ENCODE data around the gene PHACTR1. TPM values are rescaled to one million over a fixed set of nuclear protein-coding genes. Genes with fewer than 3 reads are reported as not detected.

PHACTR1 gene
- total and polyA plus RNA-seq, 2 of the 4 experiments (the other 2 are of a cell fraction), result not detected

DNA sequence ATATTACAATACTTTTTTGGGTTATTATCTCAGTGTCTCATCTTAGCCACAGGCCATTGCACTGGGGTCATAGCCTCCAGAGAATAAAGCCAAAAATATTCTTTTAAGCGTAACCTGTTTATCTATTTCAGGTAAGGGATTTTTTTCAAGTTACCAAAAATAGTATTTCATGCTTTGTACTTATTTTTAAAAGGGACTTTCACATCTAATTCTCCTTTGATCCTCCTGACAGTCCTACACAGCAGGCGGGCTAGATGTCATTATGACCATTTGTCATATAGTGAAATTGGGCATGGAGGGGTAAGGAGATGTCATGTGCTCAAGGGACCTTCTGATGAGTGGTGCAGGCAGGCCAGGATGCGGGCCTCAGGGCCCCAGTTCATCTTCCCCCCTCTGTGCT lies 542.8 kb downstream of the PHACTR1 start:
- Histone ChIP-seq H2BK5ac (ENCODE audit: low read depth, low read length, poor library complexity, severe bottlenecking) (no peak overlapping the region), H3K4me1 (ENCODE audit: control insufficient read depth, insufficient read depth, low read length) (no peaks in the 10 kb centered on the region), H3K36me3 (ENCODE audit: control insufficient read depth, insufficient read depth, low read length) (no peaks in the 10 kb centered on the region), H2AFZ (replicated peaks; ENCODE audit: low read length, poor library complexity) (no peak overlapping the region), H4K8ac (ENCODE audit: low read depth in 2 of 2, low read length in 2 of 2) (no peak overlapping the region), H3K79me1 (ENCODE audit: low read depth in 1 of 2, low read length in 2 of 2) (no peaks in the 10 kb centered on the region), H3K14ac (replicated peaks; ENCODE audit: low read depth, low read length) (no peak overlapping the region), H3K4me3 (ENCODE audit: insufficient read depth, low read depth, low read length) (no peak overlapping the region), H2BK120ac (ENCODE audit: low read depth, low read length) (no peak overlapping the region), H3K9me1 (ENCODE audit: insufficient read depth, low read length) (no peaks in the 10 kb centered on the region; the same call in 1 of the 2 replicates), H3K18ac (ENCODE audit: low read depth, low read length) (no peak overlapping the region), H4K91ac (ENCODE audit: insufficient read depth, low read depth, low read length) (no peak overlapping the region), H3K4ac (ENCODE audit: low read depth, low read length) (no peak overlapping the region), H3K9me3 (ENCODE audit: control insufficient read depth, insufficient read depth, low read length) (no peaks in the 10 kb centered on the region), H3K4me2 (ENCODE audit: low read depth, low read length) (no peak overlapping the region), H4K5ac (ENCODE audit: low read depth, low read length) (no peak overlapping the region), H3K27me3 (ENCODE audit: control insufficient read depth, insufficient read depth, low read length) (peaks cover 9% of the 10 kb centered on the region), H3K23ac (ENCODE audit: low read depth, low read length) (no peak overlapping the region), H3K56ac (ENCODE audit: extremely low read depth, insufficient read depth, low read length) (no peak overlapping the region), H3K27ac (ENCODE audit: insufficient read depth, low read length) (no peak overlapping the region), H2AK5ac (ENCODE audit: low read depth, low read length) (no peak overlapping the region), H2BK20ac (ENCODE audit: low read depth, low read length) (no peak overlapping the region), H2AK9ac (replicated peaks; ENCODE audit: low read depth, low read length, poor library complexity) (no peak overlapping the region), H4K20me1 (ENCODE audit: insufficient read depth, low read length) (no peaks in the 10 kb centered on the region), H2BK15ac (ENCODE audit: low read depth, low read length) (no peak overlapping the region), H3K9ac (ENCODE audit: low read depth, low read length) (no peak overlapping the region)
- DNase-seq (no peak), ATAC-seq (ENCODE audit: low read depth) (no peak)
- in situ Hi-C loops (cut with MboI; ENCODE audit: low sequenced_read_pairs), result no loop called here
- BruUV-seq (replicated peaks), result no TSS peak
- dilution Hi-C loops (cut with HindIII; ENCODE audit: low sequenced_read_pairs, unreplicated experiment), result no loop called here
- intact Hi-C loops (cut with micrococcal nuclease), result no loop called here
- CTCF ChIA-PET, result no interaction called here
- WGBS, 2 experiments (ENCODE audit: extremely low coverage in 2 of 2, insufficient read length in 1 of 2), result no CpG with 5 or more reads among the region's 3 CpGs
- POLR2A ChIA-PET (ENCODE audit: unreplicated experiment), result no interaction called here
- TF ChIP-seq CTCF (conservative IDR thresholded peaks at IDR 0.05; ENCODE audit: low read depth, low read length), result no peak
- TF ChIP-seq FOS (IDR thresholded peaks at IDR 0.05; ENCODE audit: low read depth, low read length), result no peak
- TF ChIP-seq, protein P1, sequence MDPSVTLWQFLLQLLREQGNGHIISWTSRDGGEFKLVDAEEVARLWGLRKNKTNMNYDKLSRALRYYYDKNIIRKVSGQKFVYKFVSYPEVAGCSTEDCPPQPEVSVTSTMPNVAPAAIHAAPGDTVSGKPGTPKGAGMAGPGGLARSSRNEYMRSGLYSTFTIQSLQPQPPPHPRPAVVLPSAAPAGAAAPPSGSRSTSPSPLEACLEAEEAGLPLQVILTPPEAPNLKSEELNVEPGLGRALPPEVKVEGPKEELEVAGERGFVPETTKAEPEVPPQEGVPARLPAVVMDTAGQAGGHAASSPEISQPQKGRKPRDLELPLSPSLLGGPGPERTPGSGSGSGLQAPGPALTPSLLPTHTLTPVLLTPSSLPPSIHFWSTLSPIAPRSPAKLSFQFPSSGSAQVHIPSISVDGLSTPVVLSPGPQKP (IDR thresholded peaks at IDR 0.05; ENCODE audit: borderline replicate concordance, low read depth, low read length), result no peak
- TF ChIP-seq RFX5 (IDR thresholded peaks at IDR 0.05; ENCODE audit: low read depth, low read length), result no peak
- TF ChIP-seq MAFK (IDR thresholded peaks at IDR 0.05; ENCODE audit: low read depth, low read length), result no peak
- no peak for TF ChIP-seq BHLHE40 (IDR thresholded peaks at IDR 0.05; ENCODE audit: low read depth, low read length)
- TF ChIP-seq MXI1 (IDR thresholded peaks at IDR 0.05; ENCODE audit: borderline replicate concordance, low read depth, low read length), result no peak
- TF ChIP-seq CEBPB (IDR thresholded peaks at IDR 0.05; ENCODE audit: low read depth, low read length), result no peak
- TF ChIP-seq POLR2A (IDR thresholded peaks at IDR 0.05; ENCODE audit: low read depth, low read length), result no peak
- TF ChIP-seq SMC3 (IDR thresholded peaks at IDR 0.05; ENCODE audit: low read depth, low read length), result no peak
